ENCODE data around the gene SNX20. TPM values are rescaled to one million over a fixed set of nuclear protein-coding genes. Genes with fewer than 3 reads are reported as not detected.

SNX20 gene
- total RNA-seq, result 92.3 and 93.0 TPM in 2 replicates

GRCh38 chr16:50681021-50681885, at the start of gene SNX20:
SNX20 (minus strand) TSS chr16:50681312; CDS start chr16:50677526, 3,786 bp downstream.
- intact Hi-C loops (cut with micrococcal nuclease), result loop anchor here (1.0 to 5.0 kb wide), 7 partner anchors 15 to 654 kb away; partner anchors contain the start of genes ADCY7, BRD7, CNEP1R1 and CYLD

DNA sequence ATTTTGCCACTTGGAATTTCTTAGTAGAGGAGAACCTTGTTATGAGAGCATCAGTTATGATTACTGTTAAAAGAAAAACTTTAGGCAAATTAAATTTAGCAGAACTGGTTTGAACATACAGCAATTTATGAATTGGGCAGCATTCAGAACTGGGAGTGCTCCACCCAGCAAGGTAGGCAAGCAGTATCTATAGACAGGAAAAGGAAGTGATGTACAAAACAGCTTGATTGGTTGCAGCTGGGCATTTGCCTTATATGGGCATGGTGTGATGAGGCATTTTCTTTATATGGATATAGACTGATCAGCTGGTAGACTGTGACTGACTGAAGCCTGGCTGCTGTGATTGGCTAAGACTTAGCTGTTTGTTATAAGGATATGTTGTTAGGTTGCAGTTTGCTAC, 43.2 kb upstream of the SNX20 start:
- intact Hi-C loops (cut with micrococcal nuclease), result loop anchor here (2.0 kb wide), 1 partner anchor 16 kb away; no protein-coding TSS in a partner anchor

GRCh38 chr16:50722960-50723359, 41.8 kb upstream of the SNX20 start:
- intact Hi-C loops (cut with micrococcal nuclease), result no loop called here

DNA sequence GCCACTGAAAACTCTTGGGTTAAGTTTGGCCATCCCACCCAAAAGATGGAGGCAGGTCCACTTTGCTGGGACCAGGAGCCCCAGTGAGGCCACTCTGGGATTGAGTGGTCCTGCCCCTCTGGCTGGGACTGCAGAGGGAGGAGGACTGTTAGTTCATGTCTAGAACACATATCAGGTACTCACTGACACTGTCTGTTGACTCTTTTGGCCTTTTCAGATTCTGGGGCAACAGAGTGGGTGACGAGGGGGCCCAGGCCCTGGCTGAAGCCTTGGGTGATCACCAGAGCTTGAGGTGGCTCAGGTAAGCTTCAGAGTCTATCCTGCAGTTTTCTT, 41.3 kb upstream of the SNX20 start:
- intact Hi-C loops (cut with micrococcal nuclease), result no loop called here

GRCh38 chr16:50721549-50722404, 40.7 kb upstream of the SNX20 start:
- intact Hi-C loops (cut with micrococcal nuclease), result no loop called here

GRCh38 chr16:50719401-50720337, 38.6 kb upstream of the SNX20 start:
- intact Hi-C loops (cut with micrococcal nuclease), result no loop called here

GRCh38 chr16:50718761-50719400, 37.8 kb upstream of the SNX20 start:
- intact Hi-C loops (cut with micrococcal nuclease), result no loop called here

DNA sequence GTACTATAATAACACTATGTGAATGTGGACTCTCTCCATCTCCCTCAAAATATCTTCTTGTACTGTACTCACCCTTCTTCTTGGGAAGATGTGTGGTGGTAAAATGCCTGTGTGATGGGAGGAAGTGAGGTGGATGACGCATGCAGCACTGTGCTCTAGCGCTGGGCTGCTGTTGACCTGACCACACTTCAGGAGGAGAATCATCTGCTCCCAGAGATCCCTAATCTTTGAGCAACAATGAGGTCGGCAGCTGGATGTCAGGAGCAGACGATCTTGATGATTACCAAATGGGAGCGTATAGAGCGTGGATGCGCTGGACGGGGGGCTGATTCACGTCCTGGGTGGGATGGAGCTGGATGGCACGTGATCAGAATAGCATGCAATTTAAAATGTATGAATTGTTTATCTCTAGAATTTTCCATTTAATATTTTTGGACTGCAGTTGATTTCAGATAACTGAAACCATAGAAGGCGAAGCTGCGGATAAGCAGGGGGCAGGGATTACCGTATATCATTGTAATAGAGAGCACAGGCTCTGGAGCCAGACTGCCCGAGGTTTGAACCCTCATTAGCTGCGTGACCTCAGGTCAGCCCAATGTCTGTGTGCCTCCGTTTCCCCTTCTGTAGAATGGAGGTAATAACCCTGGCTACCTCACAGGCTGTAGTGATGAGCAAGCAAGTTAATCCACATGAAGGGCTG, 37.1 kb upstream of the SNX20 start:
- intact Hi-C loops (cut with micrococcal nuclease), result no loop called here

DNA sequence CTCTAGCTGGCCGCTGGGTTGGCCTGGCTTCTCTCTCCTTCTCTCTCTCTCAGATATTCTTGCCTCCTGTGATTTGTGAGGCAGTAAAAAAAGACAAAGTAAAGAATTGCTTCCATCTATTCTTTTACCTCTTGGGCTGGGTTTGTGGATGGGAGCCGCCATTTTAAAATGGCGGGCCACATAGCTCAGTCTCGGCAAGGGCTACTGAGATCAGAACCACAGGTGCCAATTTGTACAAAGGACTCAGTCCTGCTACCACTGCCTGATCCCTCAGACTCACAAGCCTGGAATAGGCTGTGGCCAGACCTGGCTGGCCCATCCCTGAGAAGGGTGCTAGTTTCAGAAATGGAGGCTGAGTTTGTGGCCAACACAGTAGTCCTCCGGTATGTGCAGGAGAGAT, 36.4 kb upstream of the SNX20 start:
- intact Hi-C loops (cut with micrococcal nuclease), result no loop called here

DNA sequence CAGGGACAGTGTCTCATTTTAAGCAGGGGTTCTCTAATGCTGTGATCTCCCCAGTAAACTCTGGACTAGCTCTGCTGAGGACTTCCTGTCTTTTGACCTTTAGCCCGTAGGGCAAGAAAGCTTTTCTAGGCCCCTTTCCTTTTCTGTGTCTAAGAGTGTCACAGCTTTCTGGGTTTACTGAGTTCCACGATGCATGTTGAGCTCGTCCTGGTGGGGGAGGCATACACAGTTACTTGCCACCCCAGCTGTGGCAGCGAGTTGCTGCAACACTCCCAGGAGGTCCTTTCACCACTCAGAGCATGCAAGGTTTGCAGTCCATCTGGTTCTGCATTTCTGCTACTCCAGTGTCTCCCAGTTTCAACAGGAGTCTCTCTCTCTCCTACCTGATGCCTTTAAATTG, 36.0 kb upstream of the SNX20 start:
- intact Hi-C loops (cut with micrococcal nuclease), result no loop called here

DNA sequence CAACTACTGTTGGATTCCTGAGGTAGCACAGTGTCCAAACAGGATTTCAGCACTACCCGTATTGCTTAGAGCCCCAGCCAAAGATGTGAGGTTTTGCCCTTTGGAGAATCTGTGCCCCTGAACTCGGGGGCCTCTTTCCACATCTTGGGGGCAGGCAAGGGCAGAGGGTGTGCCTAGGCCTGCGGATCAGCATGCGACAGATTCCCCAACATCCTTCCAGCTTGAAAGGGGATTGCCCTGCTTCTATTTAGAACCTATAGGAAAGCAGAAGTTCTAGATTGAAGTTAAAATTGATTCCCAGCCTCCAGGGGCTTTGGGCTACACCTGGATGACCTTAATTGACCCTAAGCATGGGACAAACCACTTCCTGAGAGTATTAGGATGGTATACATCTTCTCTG, 31.8 kb upstream of the SNX20 start:
- intact Hi-C loops (cut with micrococcal nuclease), result no loop called here

GRCh38 chr16:50712560-50712898, 31.4 kb upstream of the SNX20 start:
- intact Hi-C loops (cut with micrococcal nuclease), result no loop called here

DNA sequence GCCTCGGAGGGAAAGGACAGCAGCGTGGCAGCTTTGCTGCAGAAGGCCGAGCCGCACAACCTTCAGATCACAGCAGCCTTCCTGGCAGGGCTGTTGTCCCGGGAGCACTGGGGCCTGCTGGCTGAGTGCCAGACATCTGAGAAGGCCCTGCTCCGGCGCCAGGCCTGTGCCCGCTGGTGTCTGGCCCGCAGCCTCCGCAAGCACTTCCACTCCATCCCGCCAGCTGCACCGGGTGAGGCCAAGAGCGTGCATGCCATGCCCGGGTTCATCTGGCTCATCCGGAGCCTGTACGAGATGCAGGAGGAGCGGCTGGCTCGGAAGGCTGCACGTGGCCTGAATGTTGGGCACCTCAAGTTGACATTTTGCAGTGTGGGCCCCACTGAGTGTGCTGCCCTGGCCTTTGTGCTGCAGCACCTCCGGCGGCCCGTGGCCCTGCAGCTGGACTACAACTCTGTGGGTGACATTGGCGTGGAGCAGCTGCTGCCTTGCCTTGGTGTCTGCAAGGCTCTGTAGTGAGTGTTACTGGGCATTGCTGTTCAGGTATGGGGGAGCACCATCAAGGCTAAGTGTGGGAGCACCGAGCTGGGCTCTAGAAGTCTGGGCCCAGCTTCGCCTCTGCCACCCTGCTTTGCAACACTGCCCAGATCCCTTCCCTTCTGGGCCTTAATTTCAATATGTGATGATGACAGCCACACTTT, 30.9 kb upstream of the SNX20 start:
- intact Hi-C loops (cut with micrococcal nuclease), result no loop called here

- intact Hi-C loops (cut with micrococcal nuclease), result no loop called here
These were observed 29.9 kb upstream of the SNX20 start for GRCh38 chr16:50711040-50711439.

DNA sequence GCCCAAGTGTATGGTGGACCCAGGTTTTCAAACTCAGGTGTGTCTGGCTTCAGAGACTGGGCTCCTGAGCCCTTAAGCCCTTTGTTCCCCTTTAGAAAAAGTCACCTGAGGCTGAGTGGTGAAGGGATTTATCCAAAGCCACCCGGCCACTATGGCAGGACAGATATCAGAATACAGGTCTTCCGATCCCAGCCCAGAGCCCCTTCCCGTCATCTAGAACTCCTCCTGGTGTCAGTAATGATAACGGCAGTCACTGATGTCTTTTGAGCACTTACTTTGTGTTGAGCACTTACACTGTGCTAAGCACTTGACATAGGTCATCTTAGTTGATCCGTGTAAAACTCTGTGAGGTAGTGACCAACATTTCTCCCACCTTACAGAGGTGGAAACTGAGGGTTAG, 28.9 kb upstream of the SNX20 start:
- intact Hi-C loops (cut with micrococcal nuclease), result loop anchor here (2.0 kb wide), 1 partner anchor 21 kb away; no protein-coding TSS in a partner anchor

GRCh38 chr16:50709061-50709684, 28.1 kb upstream of the SNX20 start:
- intact Hi-C loops (cut with micrococcal nuclease), result loop anchor here (2.0 kb wide), 1 partner anchor 22 kb away; no protein-coding TSS in a partner anchor

GRCh38 chr16:50708373-50709060, 27.4 kb upstream of the SNX20 start:
- intact Hi-C loops (cut with micrococcal nuclease), result loop anchor here (2.0 kb wide), 1 partner anchor 22 kb away; no protein-coding TSS in a partner anchor

DNA sequence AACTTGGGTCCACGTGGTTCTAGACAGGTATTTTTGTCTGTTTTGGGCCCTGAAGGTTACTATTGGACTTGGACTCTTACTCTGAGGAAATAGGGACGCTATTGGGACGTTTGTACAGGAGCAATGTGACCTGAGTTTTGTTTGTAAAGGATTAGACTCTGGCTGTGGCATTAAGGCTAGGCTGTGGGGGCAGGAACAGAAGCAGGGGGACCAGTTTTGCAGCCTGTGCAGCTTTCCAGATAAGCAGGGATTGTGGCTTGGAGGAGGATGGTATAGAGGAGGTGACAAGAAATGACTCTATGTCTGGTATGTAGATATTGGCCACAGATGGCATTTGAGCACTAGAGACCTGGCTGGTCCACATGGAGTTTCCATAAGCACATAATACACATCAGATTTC, 25.1 kb upstream of the SNX20 start:
- intact Hi-C loops (cut with micrococcal nuclease), result no loop called here

All from T-helper 1 cell treated with Interleukin-12 subunit alpha and Interleukin-12 subunit beta and Interleukin-4 antibody, amounts not matched to agents 30 ng/mL and 1 ng/mL, for 36 hours (primary cell).